ENCODE measurements around the gene CACNA2D1. TPM values are rescaled to one million over a fixed set of nuclear protein-coding genes. Genes with fewer than 3 reads are reported as not detected.

CACNA2D1 gene
- total RNA-seq, 1 experiment from 2014 or later = 0.27 TPM

- BruUV-seq (replicated peaks) = no TSS peak
- no peaks in the 10 kb centered on the region for H3K9me3 ChIP-seq (ENCODE audit: control insufficient read depth in 1 of 2, insufficient read depth in 1 of 2, low read depth in 1 of 2, low read length in 2 of 2)
- no peaks in the 10 kb centered on the region for H3K79me2 ChIP-seq (ENCODE audit: insufficient read depth, low read length)
- no peak overlapping the region for H3K4me3 ChIP-seq (replicated peaks in 1 of 2; ENCODE audit: low read depth in 1 of 2, low read length in 2 of 2)
- ChIA-PET CTCF (interaction anchor here (1.4 kb wide), 1 partner anchor 18 kb away, joined by 4 read pairs; no protein-coding TSS in a partner anchor), RAD21 (ENCODE audit: low non-redundant PET in 1 of 2, low total read pairs in 2 of 2, uncharacterized antibody in 2 of 2, unreplicated experiment in 2 of 2) (no interaction called here), POLR2A (no interaction called here)
- ATAC-seq (no peak), DNase-seq (ENCODE audit: low read depth, low spot score) (no peak)
- no peak overlapping the region for H3K9ac ChIP-seq (ENCODE audit: low read length)
- H3K27ac ChIP-seq (ENCODE audit: low read depth, low read length) = no peak overlapping the region
- no peaks in the 10 kb centered on the region for H3K27me3 ChIP-seq (ENCODE audit: insufficient read depth, low read length)
- no peaks in the 10 kb centered on the region for H4K20me1 ChIP-seq (ENCODE audit: insufficient read depth)
- H3K4me1 ChIP-seq (ENCODE audit: control insufficient read depth in 1 of 2, insufficient read depth in 2 of 2, low read length in 2 of 2) = no peaks in the 10 kb centered on the region
- no peak overlapping the region for H2AFZ ChIP-seq (ENCODE audit: low read depth, low read length, poor library complexity, severe bottlenecking)
- no peaks in the 10 kb centered on the region for H3K36me3 ChIP-seq (ENCODE audit: control insufficient read depth in 1 of 2, insufficient read depth in 2 of 2, low read length in 2 of 2)
- TF ChIP-seq, protein P1, sequence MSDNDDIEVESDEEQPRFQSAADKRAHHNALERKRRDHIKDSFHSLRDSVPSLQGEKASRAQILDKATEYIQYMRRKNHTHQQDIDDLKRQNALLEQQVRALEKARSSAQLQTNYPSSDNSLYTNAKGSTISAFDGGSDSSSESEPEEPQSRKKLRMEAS (IDR thresholded peaks at IDR 0.05) = no peak
- TF ChIP-seq ZNF274 (IDR thresholded peaks at IDR 0.05; ENCODE audit: low read depth, low read length) (no peak), CBX3 (IDR thresholded peaks at IDR 0.05; ENCODE audit: low read depth) (no peak), ZFX (IDR thresholded peaks at IDR 0.05) (no peak), RAD21 (IDR thresholded peaks at IDR 0.05; ENCODE audit: low read depth) (no peak), FOSL1 (IDR thresholded peaks at IDR 0.05; ENCODE audit: low read depth) (no peak), TCF7L2 (IDR thresholded peaks at IDR 0.05; ENCODE audit: borderline replicate concordance, extremely low read depth, insufficient read depth, insufficient read length) (no peak), EZH2phosphoT487 (IDR thresholded peaks at IDR 0.05; ENCODE audit: borderline replicate concordance) (no peak), JUND (IDR thresholded peaks at IDR 0.05) (no peak), POLR2A (IDR thresholded peaks at IDR 0.05; ENCODE audit: borderline replicate concordance, extremely low read depth, insufficient read depth, insufficient read length) (no peak)
- TF ChIP-seq, protein P2, sequence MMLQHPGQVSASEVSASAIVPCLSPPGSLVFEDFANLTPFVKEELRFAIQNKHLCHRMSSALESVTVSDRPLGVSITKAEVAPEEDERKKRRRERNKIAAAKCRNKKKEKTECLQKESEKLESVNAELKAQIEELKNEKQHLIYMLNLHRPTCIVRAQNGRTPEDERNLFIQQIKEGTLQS (IDR thresholded peaks at IDR 0.05) = no peak
- no peaks in the 10 kb centered on the region for H3K9me2 ChIP-seq (ENCODE audit: insufficient read depth)
- no peak overlapping the region for H3K4me2 ChIP-seq (ENCODE audit: low read length)
- intact Hi-C loops (cut with micrococcal nuclease) = no loop called here
Observed at GRCh38 chr7:82146491-82146890, 297.1 kb downstream of the CACNA2D1 start.

DNA sequence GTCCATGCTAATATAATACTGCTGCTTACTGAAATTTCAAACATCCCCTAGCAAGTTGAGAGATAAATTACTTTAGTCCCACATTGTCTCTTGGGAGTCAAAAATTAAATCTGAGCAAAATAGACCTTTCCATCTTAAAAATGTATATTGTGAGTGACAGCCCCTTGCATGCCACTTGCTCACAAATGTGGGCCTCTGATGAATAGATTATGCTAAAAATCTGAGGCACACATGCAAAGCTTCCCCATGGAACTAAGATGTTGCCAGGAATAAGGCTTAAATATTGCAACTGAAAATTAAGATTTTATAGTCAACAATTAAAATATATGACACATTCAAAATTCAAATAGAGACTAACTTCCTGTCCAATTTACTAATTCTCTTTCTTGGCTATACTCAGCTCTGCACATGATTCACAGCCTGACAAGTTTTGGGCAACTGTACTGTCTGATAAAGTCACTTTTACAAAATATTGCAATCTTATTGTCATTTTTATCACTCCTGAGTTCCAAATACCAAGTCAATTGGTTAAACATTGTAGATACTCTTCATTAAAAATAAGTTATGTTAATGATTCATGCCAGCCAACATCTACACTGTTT, 301.2 kb downstream of the CACNA2D1 start:
- Histone ChIP-seq H3K9me2 (ENCODE audit: insufficient read depth) (no peaks in the 10 kb centered on the region), H3K4me3 (replicated peaks in 1 of 2; ENCODE audit: low read depth in 1 of 2, low read length in 2 of 2) (no peak overlapping the region), H3K4me1 (ENCODE audit: control insufficient read depth in 1 of 2, insufficient read depth in 2 of 2, low read length in 2 of 2) (no peaks in the 10 kb centered on the region), H3K4me2 (ENCODE audit: low read length) (no peak overlapping the region), H3K9ac (ENCODE audit: low read length) (no peak overlapping the region), H3K27me3 (ENCODE audit: insufficient read depth, low read length) (no peaks in the 10 kb centered on the region), H4K20me1 (ENCODE audit: insufficient read depth) (no peaks in the 10 kb centered on the region), H3K9me3 (ENCODE audit: control insufficient read depth in 1 of 2, insufficient read depth in 1 of 2, low read depth in 1 of 2, low read length in 2 of 2) (no peaks in the 10 kb centered on the region), H3K36me3 (ENCODE audit: control insufficient read depth in 1 of 2, insufficient read depth in 2 of 2, low read length in 2 of 2) (no peaks in the 10 kb centered on the region), H2AFZ (ENCODE audit: low read depth, low read length, poor library complexity, severe bottlenecking) (no peak overlapping the region), H3K79me2 (ENCODE audit: insufficient read depth, low read length) (no peaks in the 10 kb centered on the region), H3K27ac (ENCODE audit: low read depth, low read length) (no peak overlapping the region)
- POLR2A ChIA-PET = no interaction called here
- RAD21 ChIA-PET (ENCODE audit: low non-redundant PET in 1 of 2, low total read pairs in 2 of 2, uncharacterized antibody in 2 of 2, unreplicated experiment in 2 of 2) = no interaction called here
- ATAC-seq (no peak), DNase-seq (ENCODE audit: low read depth, low spot score) (no peak)
- CTCF ChIA-PET = no interaction called here
- TF ChIP-seq, protein P3, sequence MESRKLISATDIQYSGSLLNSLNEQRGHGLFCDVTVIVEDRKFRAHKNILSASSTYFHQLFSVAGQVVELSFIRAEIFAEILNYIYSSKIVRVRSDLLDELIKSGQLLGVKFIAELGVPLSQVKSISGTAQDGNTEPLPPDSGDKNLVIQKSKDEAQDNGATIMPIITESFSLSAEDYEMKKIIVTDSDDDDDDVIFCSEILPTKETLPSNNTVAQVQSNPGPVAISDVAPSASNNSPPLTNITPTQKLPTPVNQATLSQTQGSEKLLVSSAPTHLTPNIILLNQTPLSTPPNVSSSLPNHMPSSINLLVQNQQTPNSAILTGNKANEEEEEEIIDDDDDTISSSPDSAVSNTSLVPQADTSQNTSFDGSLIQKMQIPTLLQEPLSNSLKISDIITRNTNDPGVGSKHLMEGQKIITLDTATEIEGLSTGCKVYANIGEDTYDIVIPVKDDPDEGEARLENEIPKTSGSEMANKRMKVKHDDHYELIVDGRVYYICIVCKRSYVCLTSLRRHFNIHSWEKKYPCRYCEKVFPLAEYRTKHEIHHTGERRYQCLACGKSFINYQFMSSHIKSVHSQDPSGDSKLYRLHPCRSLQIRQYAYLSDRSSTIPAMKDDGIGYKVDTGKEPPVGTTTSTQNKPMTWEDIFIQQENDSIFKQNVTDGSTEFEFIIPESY (IDR thresholded peaks at IDR 0.05; ENCODE audit: extremely low read depth, insufficient replicate concordance, low read length) = no peak
- TF ChIP-seq, protein P1 (IDR thresholded peaks at IDR 0.05) = no peak
- no peak for TF ChIP-seq SIN3A (IDR thresholded peaks at IDR 0.05; ENCODE audit: low read depth)
- TF ChIP-seq SP1 (IDR thresholded peaks at IDR 0.05; ENCODE audit: low read depth) = no peak
- no peak for TF ChIP-seq FOSL1 (IDR thresholded peaks at IDR 0.05; ENCODE audit: low read depth)
- intact Hi-C loops (cut with micrococcal nuclease) = no loop called here
- no TSS peak for BruUV-seq (replicated peaks)

Data from HCT116 (cell line).